SK-N-SH treated with all-trans-retinoic acid at 6 μM for 48 hours (cell line): ENCODE results near the gene MAP1B.
A peak's percentile ranks its signal among the peaks of the same experiment; 100 is the strongest.

Source experiments
- ATAC-seq: fragments of 200-7000 bp; cut with Tn5 transposase; 3 replicates; pipeline ENCODE4 v1.9.1; 2020; ENCODE audit warnings: mild to moderate bottlenecking, moderate library complexity
- ARNTL ChIP-seq: fragments of 450-650 bp; formaldehyde crosslinking; IDR thresholded peaks from 2 replicates; pipeline ENCODE4 v1.5.0; 2020; ENCODE audit warnings: low read depth, mild to moderate bottlenecking, moderate library complexity, borderline replicate concordance
- CREB5 ChIP-seq: fragments of 250-450 bp; sonication (Bioruptor Pico); IDR thresholded peaks from 2 replicates; pipeline ENCODE4 v1.5.1; 2020; ENCODE audit warnings: low read depth, mild to moderate bottlenecking, moderate library complexity
- CSDC2 ChIP-seq: fragments of 250-450 bp; sonication (Bioruptor Pico); IDR thresholded peaks from 2 replicates; pipeline ENCODE4 v1.5.0; 2020; ENCODE audit warnings: mild to moderate bottlenecking, moderate library complexity
- CSRNP3 ChIP-seq: fragments of 250-450 bp; sonication (Bioruptor Pico); IDR thresholded peaks from 2 replicates; pipeline ENCODE4 v1.5.1; 2021; ENCODE audit warnings: mild to moderate bottlenecking, moderate library complexity
- ESRRG ChIP-seq: fragments of 250-450 bp; sonication (Bioruptor Pico); IDR thresholded peaks from 2 replicates; pipeline ENCODE4 v1.6.1; 2021; ENCODE audit warnings: mild to moderate bottlenecking
- ISL1 ChIP-seq: fragments of 250-450 bp; sonication (Bioruptor Pico); IDR thresholded peaks from 2 replicates; pipeline ENCODE4 v2.1.2; 2022; ENCODE audit warnings: mild to moderate bottlenecking, moderate library complexity
- OSR1 ChIP-seq: fragments of 250-450 bp; sonication (Bioruptor Pico); IDR thresholded peaks from 2 replicates; pipeline ENCODE4 v1.8.0; 2022; ENCODE audit warnings: moderate library complexity, mild to moderate bottlenecking, inconsistent platforms
- PATZ1 ChIP-seq: fragments of 250-450 bp; sonication (Bioruptor Pico); IDR thresholded peaks from 2 replicates; pipeline ENCODE4 v1.8.0; 2020; ENCODE audit warnings: mild to moderate bottlenecking, moderate library complexity, borderline replicate concordance
- POU6F1 ChIP-seq: fragments of 250-450 bp; sonication (Bioruptor Pico); IDR thresholded peaks from 2 replicates; pipeline ENCODE4 v1.8.0; 2021; ENCODE audit warnings: low read depth, mild to moderate bottlenecking, moderate library complexity, borderline replicate concordance
- SNAI2 ChIP-seq: fragments of 250-450 bp; sonication (Bioruptor Pico); IDR thresholded peaks from 2 replicates; pipeline ENCODE4 v1.5.0; 2020; ENCODE audit warnings: mild to moderate bottlenecking, moderate library complexity
- TOX ChIP-seq: fragments of 250-450 bp; sonication (Bioruptor Pico); IDR thresholded peaks from 2 replicates; pipeline ENCODE4 v1.8.0; 2021; ENCODE audit warnings: mild to moderate bottlenecking, moderate library complexity, borderline replicate concordance
- TSHZ2 ChIP-seq: fragments of 250-450 bp; sonication (Bioruptor Pico); IDR thresholded peaks from 2 replicates; pipeline ENCODE4 v1.5.0; 2020; ENCODE audit warnings: mild to moderate bottlenecking, moderate library complexity
- ZFP3 ChIP-seq: fragments of 250-450 bp; sonication (Bioruptor Pico); IDR thresholded peaks from 2 replicates; pipeline ENCODE4 v1.5.0; 2020; ENCODE audit warnings: mild to moderate bottlenecking, moderate library complexity
- ZNF565 ChIP-seq: fragments of 450-650 bp; formaldehyde crosslinking; conservative IDR thresholded peaks from 2 replicates; pipeline ENCODE4 v1.5.0; 2020; ENCODE audit warnings: low read depth, mild to moderate bottlenecking, moderate library complexity
- ZNF70 ChIP-seq: fragments of 450-650 bp; formaldehyde crosslinking; IDR thresholded peaks from 2 replicates; pipeline ENCODE4 v1.5.0; 2020; ENCODE audit warnings: mild to moderate bottlenecking, moderate library complexity

Gene MAP1B

GRCh38 chr5:72126796-72127195 lies 19.5 kb downstream of the MAP1B start:
- peak; percentile 45; the same call in 2 of the 3 replicates for ATAC-seq
- TF ChIP-seq CSRNP3 (CRISPR knock-in tag) (0 out of 2 replicates have a peak, but pooled peaks have one; percentile 71), ZNF565 (CRISPR knock-in tag) (no peak)

- no peak; the same call in 2 of the 3 replicates for ATAC-seq
- TF ChIP-seq TSHZ2 (CRISPR knock-in tag) (no peak), ISL1 (CRISPR knock-in tag) (peak; percentile 85), CREB5 (CRISPR knock-in tag) (0 out of 2 replicates have a peak, but pooled peaks have one; percentile 37), SNAI2 (no peak), TOX (CRISPR knock-in tag) (no peak), CSDC2 (no peak)
Measured at GRCh38 chr5:72129725-72130124, 22.4 kb downstream of the MAP1B start.

GRCh38 chr5:72130351-72130761 lies 23.1 kb downstream of the MAP1B start:
- TF ChIP-seq ARNTL (CRISPR knock-in tag): no peak
- peak; percentile 32; the same call in 1 of the 2 replicates for TF ChIP-seq ISL1 (CRISPR knock-in tag)
- ATAC-seq: no peak

- ATAC-seq: peak; percentile 24
- no peak for TF ChIP-seq ARNTL (CRISPR knock-in tag)
- no peak for TF ChIP-seq CSDC2
- no peak for TF ChIP-seq POU6F1
- no peak for TF ChIP-seq ZNF565 (CRISPR knock-in tag)
- no peak for TF ChIP-seq PATZ1 (CRISPR knock-in tag)
- TF ChIP-seq ZNF70: no peak
- TF ChIP-seq ISL1 (CRISPR knock-in tag): no peak
- no peak for TF ChIP-seq OSR1
- TF ChIP-seq TOX (CRISPR knock-in tag): no peak
- no peak for TF ChIP-seq CREB5 (CRISPR knock-in tag)
- TF ChIP-seq ESRRG (CRISPR knock-in tag): no peak
- TF ChIP-seq ZFP3: no peak
- TF ChIP-seq, all 23 proteins: peak for 0
Measured at GRCh38 chr5:72133212-72133990, 26.1 kb downstream of the MAP1B start.
